Osteocyte (in vitro differentiated cells): ENCODE measurements around the gene SEMA4C. TPM values are rescaled to one million over a fixed set of nuclear protein-coding genes. Genes with fewer than 3 reads are reported as not detected.
"Not testable (repeated sequence)": the region's sequence is repeated elsewhere in the genome, so short reads cannot be mapped to it uniquely, and the experiment has no call there.

Experiments
- DNase-seq: peaks from one replicate; pipeline ENCODE4 v3.0.0; 2021; ENCODE audit warnings: mixed read lengths; ENCODE audit not compliant: unreplicated experiment; ENCODE audit errors: extremely low spot score
- H3K27ac Mint-ChIP-seq: one replicate; pipeline ENCODE4 v1.8.0; 2021; ENCODE audit warnings: mild to moderate bottlenecking, mixed read lengths; ENCODE audit not compliant: unreplicated experiment
- H3K27me3 Mint-ChIP-seq: one replicate; pipeline ENCODE4 v1.8.0; 2021; ENCODE audit warnings: mixed read lengths; ENCODE audit not compliant: unreplicated experiment
- H3K36me3 Mint-ChIP-seq: one replicate; pipeline ENCODE4 v1.8.0; 2021; ENCODE audit warnings: mixed read lengths; ENCODE audit not compliant: unreplicated experiment
- H3K4me1 Mint-ChIP-seq: one replicate; pipeline ENCODE4 v1.8.0; 2021; ENCODE audit warnings: mixed read lengths; ENCODE audit not compliant: unreplicated experiment
- H3K4me3 Mint-ChIP-seq: one replicate; pipeline ENCODE4 v1.8.0; 2021; ENCODE audit warnings: mild to moderate bottlenecking, moderate library complexity, mixed read lengths; ENCODE audit not compliant: unreplicated experiment
- H3K9me3 Mint-ChIP-seq: one replicate; pipeline ENCODE4 v1.8.0; 2021; ENCODE audit warnings: mixed read lengths; ENCODE audit not compliant: unreplicated experiment
- total RNA-seq: library from RNA; stranded (reverse); gene quantifications from 2 replicates; pipeline ENCODE4 v1.2.1, GENCODE V29; 2021
- TF ChIP-seq, protein P1 (sequence below): fragments of 200-600 bp; sonication (generic); IDR thresholded peaks from 2 replicates; pipeline ENCODE4 v1.5.0; 2021; ENCODE audit warnings: antibody characterized with exemption, mild to moderate bottlenecking, moderate library complexity

The SEMA4C gene
- total RNA-seq, 1 donor from 2014 or later: 33.8 TPM

DNA sequence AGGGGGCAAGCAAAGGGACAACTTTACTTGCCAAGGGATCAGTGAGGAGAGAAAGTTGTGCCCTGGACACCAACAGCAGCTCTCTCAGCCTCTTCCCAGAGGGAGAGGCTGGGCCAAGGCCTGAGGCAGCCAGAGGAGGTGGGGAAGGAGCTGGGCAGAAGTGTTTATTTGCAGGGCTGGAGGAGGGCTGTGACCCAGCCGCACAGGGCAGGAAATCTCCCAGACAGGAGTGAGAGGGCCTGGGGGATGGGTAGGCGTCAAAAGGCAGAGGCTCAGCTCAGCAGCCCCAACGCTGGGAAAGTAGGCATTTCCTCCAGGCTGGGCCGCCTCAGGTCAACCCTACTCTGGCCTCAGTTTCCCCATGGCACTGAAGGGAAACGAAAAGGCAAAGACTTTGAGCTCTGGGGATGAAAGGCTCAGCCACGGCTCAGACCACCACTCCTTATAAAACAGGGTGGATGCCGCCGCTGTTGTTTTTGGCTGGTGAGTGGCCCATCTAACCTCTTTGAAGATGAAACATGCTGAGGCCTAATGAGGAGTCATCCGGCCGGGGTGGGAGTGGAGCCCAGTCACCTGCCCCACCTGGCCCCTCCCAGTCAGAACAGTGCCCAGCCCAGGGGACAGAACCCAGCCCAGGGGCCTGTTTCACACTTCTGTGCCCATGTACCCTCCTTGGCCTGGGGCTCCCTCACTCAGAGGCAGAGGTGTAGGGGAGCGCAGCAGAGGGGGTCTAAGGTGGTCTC, 21.9 kb upstream of the SEMA4C start:
- Mint-ChIP-seq H3K36me3 (no peaks in the 10 kb centered on the region), H3K9me3 (no peaks in the 10 kb centered on the region), H3K27ac (peak overlapping the region; percentile 29), H3K27me3 (no peaks in the 10 kb centered on the region), H3K4me1 (peaks cover 36% of the 10 kb centered on the region), H3K4me3 (no peak overlapping the region)
- DNase-seq: no peak
- TF ChIP-seq, protein P1, sequence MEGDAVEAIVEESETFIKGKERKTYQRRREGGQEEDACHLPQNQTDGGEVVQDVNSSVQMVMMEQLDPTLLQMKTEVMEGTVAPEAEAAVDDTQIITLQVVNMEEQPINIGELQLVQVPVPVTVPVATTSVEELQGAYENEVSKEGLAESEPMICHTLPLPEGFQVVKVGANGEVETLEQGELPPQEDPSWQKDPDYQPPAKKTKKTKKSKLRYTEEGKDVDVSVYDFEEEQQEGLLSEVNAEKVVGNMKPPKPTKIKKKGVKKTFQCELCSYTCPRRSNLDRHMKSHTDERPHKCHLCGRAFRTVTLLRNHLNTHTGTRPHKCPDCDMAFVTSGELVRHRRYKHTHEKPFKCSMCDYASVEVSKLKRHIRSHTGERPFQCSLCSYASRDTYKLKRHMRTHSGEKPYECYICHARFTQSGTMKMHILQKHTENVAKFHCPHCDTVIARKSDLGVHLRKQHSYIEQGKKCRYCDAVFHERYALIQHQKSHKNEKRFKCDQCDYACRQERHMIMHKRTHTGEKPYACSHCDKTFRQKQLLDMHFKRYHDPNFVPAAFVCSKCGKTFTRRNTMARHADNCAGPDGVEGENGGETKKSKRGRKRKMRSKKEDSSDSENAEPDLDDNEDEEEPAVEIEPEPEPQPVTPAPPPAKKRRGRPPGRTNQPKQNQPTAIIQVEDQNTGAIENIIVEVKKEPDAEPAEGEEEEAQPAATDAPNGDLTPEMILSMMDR: no peak

DNA sequence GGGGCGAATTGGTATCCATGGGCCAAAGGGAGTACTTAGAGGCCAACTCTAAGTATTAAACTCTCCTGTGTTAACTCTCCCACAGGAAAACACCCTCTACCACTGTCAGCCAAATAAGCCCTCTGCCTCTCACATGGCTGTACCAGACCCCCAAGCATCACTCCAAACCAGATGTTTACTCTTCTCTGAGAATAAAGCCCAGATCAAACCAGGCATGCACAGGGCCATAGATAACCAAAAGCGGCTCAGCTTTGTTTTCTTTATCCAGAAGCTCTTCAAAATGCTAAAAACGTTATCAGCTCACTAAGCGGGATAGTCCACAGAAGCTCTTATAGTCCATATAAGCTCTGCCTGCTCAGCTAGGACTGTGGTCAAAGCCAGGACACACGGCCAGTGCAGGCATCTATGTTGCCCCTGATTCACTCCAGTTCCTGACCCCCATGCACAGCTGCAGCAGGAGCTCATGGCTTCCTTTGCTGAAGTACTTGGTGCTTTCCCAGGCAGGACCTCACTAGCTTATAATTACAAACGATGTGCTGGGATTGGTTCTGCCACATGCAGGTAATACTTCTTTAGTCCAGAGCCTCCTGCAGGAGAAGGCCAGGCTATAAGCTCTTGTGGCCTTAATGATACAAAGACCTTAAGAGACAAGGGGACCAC, 21.0 kb upstream of the SEMA4C start:
- no peak overlapping the region for H3K4me3 Mint-ChIP-seq
- TF ChIP-seq, protein P1: no peak
- no peak for DNase-seq
- H3K36me3 Mint-ChIP-seq: no peaks in the 10 kb centered on the region
- H3K27ac Mint-ChIP-seq: no peak overlapping the region
- H3K9me3 Mint-ChIP-seq: no peaks in the 10 kb centered on the region
- H3K4me1 Mint-ChIP-seq: peaks cover 34% of the 10 kb centered on the region
- H3K27me3 Mint-ChIP-seq: no peaks in the 10 kb centered on the region

DNA sequence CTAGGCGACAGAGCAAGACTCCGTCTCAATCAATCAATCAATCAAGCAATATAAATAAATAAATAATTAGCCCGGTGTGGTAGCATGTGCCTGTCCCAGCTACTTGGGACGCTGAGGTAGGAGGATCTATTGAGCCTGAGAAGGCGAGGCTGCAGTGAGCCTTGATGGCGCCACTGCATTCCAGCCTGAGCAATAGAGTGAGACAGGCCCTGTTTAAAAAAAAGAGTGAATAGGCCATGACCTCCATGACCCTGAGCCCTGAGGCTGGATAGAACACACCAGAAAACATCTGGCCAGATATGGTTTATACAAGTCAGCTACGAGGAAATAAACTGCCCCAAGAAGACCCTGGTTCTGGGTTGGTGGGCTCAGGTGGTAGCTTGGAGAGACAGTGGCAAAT, 20.4 kb upstream of the SEMA4C start:
- TF ChIP-seq, protein P1: no peak
- Mint-ChIP-seq H3K9me3 (no peaks in the 10 kb centered on the region), H3K27ac (no peak overlapping the region), H3K4me3 (no peak overlapping the region), H3K4me1 (peaks cover 29% of the 10 kb centered on the region), H3K36me3 (no peaks in the 10 kb centered on the region), H3K27me3 (no peaks in the 10 kb centered on the region)
- DNase-seq: no peak

DNA sequence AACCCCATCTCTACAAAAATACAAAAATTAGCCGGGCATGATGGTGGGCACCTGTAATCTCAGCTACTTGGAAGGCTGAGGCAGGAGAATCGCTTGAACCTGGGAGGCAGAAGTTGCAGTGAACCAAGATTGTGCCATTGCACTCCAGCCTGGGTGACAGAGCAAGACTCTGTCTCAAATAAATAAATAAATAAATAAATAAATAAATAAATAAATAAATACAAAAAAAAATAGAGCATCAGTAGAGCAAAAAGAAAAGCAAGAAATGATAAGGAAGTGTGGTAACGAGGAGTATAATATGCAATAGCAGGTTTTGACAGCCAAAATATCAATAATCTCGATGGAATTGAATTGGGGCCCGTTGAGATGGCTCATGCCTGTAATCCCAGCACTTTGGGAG, 19.6 kb upstream of the SEMA4C start:
- not testable (repeated sequence) for H3K27ac Mint-ChIP-seq

DNA sequence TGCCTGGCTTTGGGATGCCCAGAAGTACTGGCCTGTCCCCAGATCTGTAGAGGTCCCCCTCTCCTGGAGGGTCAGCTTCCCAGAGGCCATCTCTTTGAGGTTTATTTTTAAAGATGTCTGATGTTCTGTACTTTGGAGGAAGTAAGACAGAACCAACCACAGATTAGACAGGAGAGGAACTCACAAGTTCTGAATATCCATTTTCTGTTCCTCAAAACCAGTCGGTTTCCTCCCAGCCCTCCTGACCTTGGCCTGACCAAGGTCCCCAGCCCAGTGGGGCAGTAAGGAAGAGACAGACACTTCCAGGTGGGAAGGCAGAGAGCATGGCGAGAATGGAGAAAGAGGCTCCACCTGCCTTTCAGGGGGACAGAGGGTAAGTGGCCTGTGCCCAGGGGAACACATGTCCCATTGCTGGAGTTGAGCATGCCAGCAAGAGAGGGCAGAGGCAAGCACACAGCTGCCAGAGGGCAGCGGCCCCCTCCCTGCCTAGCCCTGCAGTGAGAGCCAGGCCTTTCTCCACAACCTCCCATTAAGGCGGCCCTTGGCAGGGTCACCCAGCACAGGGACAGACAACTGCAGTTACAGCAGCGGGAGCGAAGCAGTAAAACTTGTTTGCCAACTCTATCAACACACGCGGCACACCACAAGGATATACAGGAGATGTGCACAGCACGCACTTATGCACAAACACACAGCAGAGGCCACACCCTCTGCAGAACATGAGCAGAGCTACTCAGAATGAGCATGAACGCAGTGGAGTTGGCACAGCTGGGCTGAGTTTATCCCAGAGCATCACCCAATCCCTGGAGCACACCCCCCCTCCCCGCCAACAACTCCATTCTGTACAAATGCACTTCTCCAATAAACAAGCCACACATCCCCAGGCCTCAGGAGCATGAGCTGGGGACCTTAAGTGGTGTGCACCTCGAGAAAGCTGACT, 18.5 kb upstream of the SEMA4C start:
- TF ChIP-seq, protein P1: no peak
- Mint-ChIP-seq H3K4me3 (no peak overlapping the region), H3K9me3 (no peaks in the 10 kb centered on the region), H3K27ac (no peak overlapping the region), H3K36me3 (no peaks in the 10 kb centered on the region), H3K27me3 (no peaks in the 10 kb centered on the region), H3K4me1 (peaks cover 25% of the 10 kb centered on the region)
- no peak for DNase-seq

More for the DNA sequence above, 19.6 kb upstream of the SEMA4C start:
- not testable (repeated sequence) for H3K4me3 Mint-ChIP-seq, H3K9me3 Mint-ChIP-seq, H3K36me3 Mint-ChIP-seq, H3K27me3 Mint-ChIP-seq, DNase-seq
- peaks cover 25% of the 10 kb centered on the region for H3K4me1 Mint-ChIP-seq
